H1 (cell line): ENCODE data around the gene GALNT13. TPM values are rescaled to one million over a fixed set of nuclear protein-coding genes. Genes with fewer than 3 reads are reported as not detected.

Experiments
- CTCF ChIA-PET: fragments of 300-600 bp; sonication (Branson Sonifier 250); formaldehyde crosslinking; loops from one replicate; lab custom pipeline; 2021; ENCODE audit not compliant: partially characterized antibody; lab: Charles Lee
- POLR2A ChIA-PET: fragments of 300-600 bp; sonication (Branson Sonifier 250); formaldehyde crosslinking; loops from one replicate; lab custom pipeline; 2021; ENCODE audit warnings: inconsistent platforms; ENCODE audit not compliant: partially characterized antibody; lab: Charles Lee
- DNase-seq, 2 experiments: peaks; one replicate each; pipeline versions ENCODE4 v3.0.0 to v3.0.0-alpha.2; 2010 to 2022; ENCODE audit warnings: low spot score in 2 of 2, low read depth in 1 of 2, mixed read lengths in 1 of 2
- FAIRE-seq: peaks from 2 replicates; lab custom pipeline; 2011; peaks lifted over from hg19 to GRCh38; lab: Jason Lieb, UNC
- H2AFZ ChIP-seq: 2 replicates; pipeline ENCODE4 v1.8.1; 2012; ENCODE audit warnings: low read length, inconsistent platforms
- H2AK5ac ChIP-seq: 2 replicates; pipeline ENCODE4 v1.6.1; 2013; ENCODE audit warnings: low read depth, low read length
- H2BK120ac ChIP-seq: replicated peaks from 2 replicates; pipeline ENCODE3; 2013; ENCODE audit warnings: low read depth, low read length, inconsistent platforms
- H2BK12ac ChIP-seq: 2 replicates; pipeline ENCODE4 v1.6.1; 2013; ENCODE audit warnings: low read depth, low read length
- H2BK15ac ChIP-seq: 2 replicates; pipeline ENCODE4 v1.6.1; 2013; ENCODE audit warnings: low read length
- H2BK20ac ChIP-seq: 2 replicates; pipeline ENCODE4 v1.6.1; 2013; ENCODE audit warnings: low read length
- H2BK5ac ChIP-seq: 2 replicates; pipeline ENCODE4 v1.6.1; 2013; ENCODE audit warnings: low read depth, low read length
- H3K14ac ChIP-seq: 2 replicates; pipeline ENCODE4 v1.6.1; 2013; ENCODE audit warnings: inconsistent platforms; ENCODE audit not compliant: insufficient read length
- H3K18ac ChIP-seq: 2 replicates; pipeline ENCODE4 v1.6.1; 2013; ENCODE audit warnings: low read length; ENCODE audit errors: extremely low read depth
- H3K23ac ChIP-seq: 2 replicates; pipeline ENCODE4 v1.6.1; 2013; ENCODE audit warnings: inconsistent platforms; ENCODE audit not compliant: insufficient read length
- H3K23me2 ChIP-seq: 2 replicates; pipeline ENCODE4 v1.6.1; 2013; ENCODE audit warnings: low read depth, low read length
- H3K27ac ChIP-seq: 2 replicates; pipeline ENCODE4 v1.6.1; 2011; ENCODE audit warnings: low read depth, low read length, inconsistent platforms
- H3K27me3 ChIP-seq, 4 experiments: replicated peaks in 1 of 4; 1 replicate in 1 of 4; 2 replicates in 3 of 4; pipeline versions ENCODE4 v1.6.1 to v1.8.1; 2011 to 2013; ENCODE audit warnings: low read length in 3 of 4, mild to moderate bottlenecking in 3 of 4, inconsistent platforms in 2 of 4, mixed read lengths in 2 of 4, moderate library complexity in 1 of 4; ENCODE audit not compliant: control insufficient read depth in 3 of 4, insufficient read depth in 3 of 4; ENCODE audit errors: extremely low read depth in 1 of 4
- H3K36me3 ChIP-seq, 4 experiments: 2 replicates each; pipeline versions ENCODE4 v1.6.1 to v1.8.1; 2011 to 2013; ENCODE audit warnings: mild to moderate bottlenecking in 4 of 4, low read length in 3 of 4, moderate library complexity in 2 of 4, control low read depth in 1 of 4, inconsistent platforms in 1 of 4; ENCODE audit not compliant: insufficient read depth in 4 of 4, control insufficient read depth in 2 of 4
- H3K4ac ChIP-seq: replicated peaks from 2 replicates; pipeline ENCODE3; 2013; ENCODE audit warnings: low read length, low read depth, mixed read lengths, inconsistent platforms; ENCODE audit not compliant: insufficient read length
- H3K4me1 ChIP-seq, 4 experiments: replicated peaks in 1 of 4; 1 replicate in 1 of 4; 2 replicates in 3 of 4; pipeline versions ENCODE4 v1.6.1 to v1.8.1; 2011 to 2013; ENCODE audit warnings: low read length in 3 of 4, inconsistent platforms in 2 of 4, mixed read lengths in 1 of 4; ENCODE audit not compliant: insufficient read depth in 4 of 4, control insufficient read depth in 3 of 4
- H3K4me2 ChIP-seq, 2 experiments: 2 replicates each; pipeline versions ENCODE4 v1.6.1 to v1.8.1; 2011 to 2013; ENCODE audit warnings: low read depth in 2 of 2, low read length in 2 of 2, control low read depth in 1 of 2, inconsistent platforms in 1 of 2, mild to moderate bottlenecking in 1 of 2; ENCODE audit not compliant: insufficient read depth in 1 of 2
- H3K4me3 ChIP-seq, 4 experiments: fragments of 200-600, 300-600 bp in 1 of 4; sonication (generic), shearing (Covaris generic), sonication (Bioruptor Twin) in 1 of 4; 2 replicates each; pipeline versions ENCODE4 v1.5.1 to v1.8.1; 2011 to 2016; ENCODE audit warnings: low read length in 4 of 4, low read depth in 3 of 4, control low read depth in 2 of 4, inconsistent platforms in 2 of 4, mild to moderate bottlenecking in 2 of 4, mixed read lengths in 1 of 4, moderate library complexity in 1 of 4; ENCODE audit not compliant: insufficient read depth in 2 of 4; ENCODE audit errors: extremely low read depth in 1 of 4
- H3K56ac ChIP-seq: replicated peaks from 2 replicates; pipeline ENCODE3; 2013; ENCODE audit warnings: low read depth, mild to moderate bottlenecking, mixed read lengths, low read length, inconsistent platforms; ENCODE audit not compliant: insufficient read length
- H3K79me1 ChIP-seq: 2 replicates; pipeline ENCODE4 v1.6.1; 2013; ENCODE audit warnings: low read depth, low read length, control low read depth
- H3K79me2 ChIP-seq, 2 experiments: 2 replicates each; pipeline versions ENCODE4 v1.6.1 to v1.8.1; 2012 to 2013; ENCODE audit warnings: low read length in 2 of 2, mild to moderate bottlenecking in 2 of 2, inconsistent platforms in 1 of 2; ENCODE audit not compliant: insufficient read depth in 2 of 2, control insufficient read depth in 1 of 2
- H3K9ac ChIP-seq, 4 experiments: replicated peaks in 1 of 4; 1 replicate in 1 of 4; 2 replicates in 3 of 4; pipeline versions ENCODE4 v1.6.1 to v1.8.1; 2011 to 2013; ENCODE audit warnings: low read depth in 3 of 4, low read length in 3 of 4, control low read depth in 2 of 4, mild to moderate bottlenecking in 2 of 4, moderate library complexity in 2 of 4, inconsistent platforms in 1 of 4; ENCODE audit errors: extremely low read depth in 1 of 4
- H3K9me3 ChIP-seq, 2 experiments: 2 replicates each; pipeline versions ENCODE4 v1.6.1 to v1.8.1; 2012 to 2013; ENCODE audit warnings: mild to moderate bottlenecking in 2 of 2, moderate library complexity in 2 of 2, control low read depth in 1 of 2, inconsistent platforms in 1 of 2, low read depth in 1 of 2, low read length in 1 of 2, mixed read lengths in 1 of 2; ENCODE audit not compliant: insufficient read depth in 2 of 2
- H4K20me1 ChIP-seq, 2 experiments: replicated peaks in 1 of 2; 2 replicates each; pipeline versions ENCODE3 to v1.8.1; 2011 to 2013; ENCODE audit warnings: inconsistent platforms in 2 of 2, low read length in 2 of 2, mild to moderate bottlenecking in 1 of 2; ENCODE audit not compliant: insufficient read depth in 2 of 2, control insufficient read depth in 1 of 2
- H4K5ac ChIP-seq: 2 replicates; pipeline ENCODE4 v1.6.1; 2013; ENCODE audit warnings: low read length, low read depth, mixed read lengths, inconsistent platforms; ENCODE audit not compliant: insufficient read length
- H4K8ac ChIP-seq: 2 replicates; pipeline ENCODE4 v1.8.0; 2013; ENCODE audit warnings: mild to moderate bottlenecking, moderate library complexity, low read length, inconsistent platforms; ENCODE audit not compliant: insufficient read depth; ENCODE audit errors: extremely low read depth
- H4K91ac ChIP-seq: replicated peaks from 2 replicates; pipeline ENCODE3; 2013; ENCODE audit warnings: low read length, mixed read lengths, inconsistent platforms; ENCODE audit not compliant: insufficient read length
- ASH2L ChIP-seq: fragments of 200-600, 300-600 bp; sonication (generic); IDR thresholded peaks from one replicate; pipeline ENCODE4 v1.7.1; 2017; ENCODE audit warnings: low read length
- HDAC6 ChIP-seq: IDR thresholded peaks from one replicate; pipeline ENCODE4 v1.7.1; 2012; ENCODE audit warnings: low read depth, mild to moderate bottlenecking, inconsistent platforms, low read length, moderate library complexity
- POLR2AphosphoS5 ChIP-seq: IDR thresholded peaks from 2 replicates; pipeline ENCODE4 v1.6.1; 2011; ENCODE audit warnings: low read depth, low read length
- RBBP5 ChIP-seq: IDR thresholded peaks from 2 replicates; pipeline ENCODE4 v1.7.1; 2012; ENCODE audit warnings: low read depth, mild to moderate bottlenecking, inconsistent platforms, low read length, moderate library complexity, borderline replicate concordance
- RXRA ChIP-seq: IDR thresholded peaks from 2 replicates; pipeline ENCODE4 v1.6.1; 2011; ENCODE audit warnings: low read depth, mild to moderate bottlenecking, low read length, moderate library complexity; ENCODE audit not compliant: insufficient read depth
- SIRT6 ChIP-seq: IDR thresholded peaks from one replicate; pipeline ENCODE4 v1.7.1; 2012; ENCODE audit warnings: low read length, inconsistent platforms
- SP2 ChIP-seq: IDR thresholded peaks from 2 replicates; pipeline ENCODE4 v1.6.1; 2012; ENCODE audit warnings: mild to moderate bottlenecking, low read length, inconsistent platforms
- YY1 ChIP-seq: IDR thresholded peaks from 2 replicates; pipeline ENCODE4 v1.6.1; 2011; ENCODE audit warnings: low read depth, mild to moderate bottlenecking, low read length
- WGBS, 2 experiments: shearing (Covaris generic) in 1 of 2; methylation state at CpG; one replicate each; pipeline versions ENCODE4 v1.1.6 to v1.1.7; 2013 to 2015; ENCODE audit warnings: low lambda C conversion rate in 2 of 2, mixed read lengths in 2 of 2, inconsistent platforms in 1 of 2, low coverage in 1 of 2, missing lambda C conversion rate in 1 of 2; ENCODE audit not compliant: insufficient replicate concordance in 2 of 2, insufficient coverage in 1 of 2, insufficient read length in 1 of 2; ENCODE audit errors: extremely low coverage in 1 of 2, missing lambda C conversion rate in 1 of 2; 5-methylcytosine and 5-hydroxymethylcytosine counted together
- polyA plus RNA-seq, 7 experiments: library from polyadenylated mRNA; depleted of rRNA in 3 of 7; stranded (reverse) in 5 of 7; unstranded in 2 of 7; fragments of >200 nt in 5 of 7; fragments of 200-250 nt in 2 of 7; gene quantifications; 1 replicate in 5 of 7; 2 replicates in 1 of 7; 4 replicates in 1 of 7; pipeline versions ENCODE4 v1.2.1 to v1.2.3, GENCODE V29; 2011 to 2013; ENCODE audit warnings: missing spikeins in 2 of 7, mixed read lengths in 2 of 7
- total RNA-seq: library from RNA; stranded (reverse); fragmentation: NEBNext Ultra II Directional; extraction: Animal tissue kit (Norgen Biotek cat#: 25700); gene quantifications from 2 replicates; pipeline ENCODE4 v1.2.1, GENCODE V29; 2021
- TF ChIP-seq, protein P1 (sequence below): IDR thresholded peaks from 2 replicates; pipeline ENCODE4 v1.6.1; 2012; ENCODE audit warnings: inconsistent platforms

Gene GALNT13
- total and polyA plus RNA-seq, 2 of the 8 experiments (the other 6 are each of a cell fraction or from before 2014, with no cell fraction given), result 3.2 to 9.6 TPM

DNA sequence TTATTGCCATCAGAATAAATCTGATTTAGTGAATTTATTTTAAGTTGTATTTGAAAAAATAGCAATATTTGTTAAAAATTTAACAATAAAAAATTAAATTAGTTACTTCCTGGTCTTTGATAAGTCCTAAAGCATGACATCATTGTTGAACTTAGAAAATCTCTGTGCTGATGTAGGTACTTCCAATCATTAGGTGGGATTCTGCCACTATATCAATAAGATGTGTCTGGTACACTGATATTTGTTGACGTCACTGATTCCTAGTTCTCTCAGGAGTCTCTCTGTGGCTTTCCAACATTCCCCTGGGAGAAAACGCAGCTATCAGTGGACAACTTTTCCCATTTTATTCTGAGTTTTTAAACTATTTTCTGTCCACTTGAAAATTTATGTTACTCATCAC, 143.5 kb downstream of the GALNT13 start:
- H3K14ac ChIP-seq, result no peak overlapping the region
- no peak overlapping the region for H2AFZ ChIP-seq
- no peak overlapping the region for H2BK15ac ChIP-seq
- H4K5ac ChIP-seq, result no peak overlapping the region
- H3K4me3 ChIP-seq, result no peak overlapping the region
- no peaks in the 10 kb centered on the region for H3K79me1 ChIP-seq
- H3K36me3 ChIP-seq, result no peaks in the 10 kb centered on the region
- 83% methylated on average over 2 of the region's 2 CpGs; no CpG with 5 or more reads in 1 of the 2 experiments for WGBS, 2 experiments
- no peak for TF ChIP-seq RBBP5
- no peak for TF ChIP-seq SIRT6
- TF ChIP-seq, protein P1, sequence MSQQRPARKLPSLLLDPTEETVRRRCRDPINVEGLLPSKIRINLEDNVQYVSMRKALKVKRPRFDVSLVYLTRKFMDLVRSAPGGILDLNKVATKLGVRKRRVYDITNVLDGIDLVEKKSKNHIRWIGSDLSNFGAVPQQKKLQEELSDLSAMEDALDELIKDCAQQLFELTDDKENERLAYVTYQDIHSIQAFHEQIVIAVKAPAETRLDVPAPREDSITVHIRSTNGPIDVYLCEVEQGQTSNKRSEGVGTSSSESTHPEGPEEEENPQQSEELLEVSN, result no peak
- TF ChIP-seq ASH2L, result no peak
- no peak for TF ChIP-seq SP2
- TF ChIP-seq HDAC6, result no peak
- no peak for TF ChIP-seq POLR2AphosphoS5
- no peak for TF ChIP-seq YY1
- no peak for TF ChIP-seq RXRA
- H3K18ac ChIP-seq, result no peak overlapping the region
- ChIA-PET CTCF (no interaction called here), POLR2A (no interaction called here)
- no peak overlapping the region for H2BK12ac ChIP-seq
- no peak overlapping the region for H2BK20ac ChIP-seq
- H3K56ac ChIP-seq, result no peak overlapping the region
- no peak overlapping the region for H3K9ac ChIP-seq
- no peak overlapping the region for H2BK5ac ChIP-seq
- H3K4ac ChIP-seq, result no peak overlapping the region
- no peak overlapping the region for H2BK120ac ChIP-seq
- no peak overlapping the region for H2AK5ac ChIP-seq
- H3K4me2 ChIP-seq, result no peak overlapping the region
- no peaks in the 10 kb centered on the region for H3K9me3 ChIP-seq
- no peaks in the 10 kb centered on the region for H3K4me1 ChIP-seq
- no peaks in the 10 kb centered on the region for H3K79me2 ChIP-seq
- DNase-seq, result no peak
- no peaks in the 10 kb centered on the region for H3K27me3 ChIP-seq
- no peak overlapping the region for H4K8ac ChIP-seq
- H4K20me1 ChIP-seq, result no peaks in the 10 kb centered on the region
- H3K27ac ChIP-seq, result no peak overlapping the region
- H3K23me2 ChIP-seq, result no peaks in the 10 kb centered on the region
- no peak for FAIRE-seq
- no peak overlapping the region for H4K91ac ChIP-seq
- H3K23ac ChIP-seq, result no peak overlapping the region
